Stimulated activated CD4-positive, alpha-beta T cell treated with anti-CD3 and anti-CD28 coated beads, Interleukin-4, amount 100 ng/mL, for 24 hours (primary cell): ENCODE data around the gene CCDC74A.
"Not testable (repeated sequence)": the region's sequence is repeated elsewhere in the genome, so short reads cannot be mapped to it uniquely, and the experiment has no call there.

Experiments used
- DNase-seq: peaks from one replicate; pipeline ENCODE4 v3.0.0-alpha.2; 2020

Gene CCDC74A

GRCh38 chr2:131529864-131530445 is 2.3 kb downstream of the CCDC74A start:
- not testable (repeated sequence) for DNase-seq

GRCh38 chr2:131530626-131531344 is 3.1 kb downstream of the CCDC74A start:
- DNase-seq: not testable (repeated sequence)

GRCh38 chr2:131531547-131532185 is 4.0 kb downstream of the CCDC74A start:
- DNase-seq: not testable (repeated sequence)

- DNase-seq: not testable (repeated sequence)
Measured at GRCh38 chr2:131532723-131533608, 5.3 kb downstream of the CCDC74A start.

GRCh38 chr2:131533609-131534316 is 6.1 kb downstream of the CCDC74A start:
- not testable (repeated sequence) for DNase-seq

DNA sequence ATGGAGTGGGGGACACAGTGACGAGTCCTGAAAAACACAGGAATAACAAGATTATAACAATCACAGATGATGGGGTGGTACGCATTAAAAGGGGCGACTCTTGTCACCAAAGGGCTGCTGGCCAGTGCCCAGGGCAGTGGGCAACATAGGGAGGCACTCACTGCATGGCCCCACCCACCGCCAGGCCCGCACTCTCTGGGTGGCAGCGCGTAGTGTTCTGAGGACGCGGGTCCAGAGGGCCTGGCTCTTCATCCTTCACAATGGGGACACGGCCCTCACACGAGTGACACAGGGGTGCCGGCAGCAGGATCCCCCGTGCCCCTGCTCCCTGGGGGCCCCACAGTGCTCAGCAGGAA is 6.6 kb downstream of the CCDC74A start:
- not testable (repeated sequence) for DNase-seq

DNA sequence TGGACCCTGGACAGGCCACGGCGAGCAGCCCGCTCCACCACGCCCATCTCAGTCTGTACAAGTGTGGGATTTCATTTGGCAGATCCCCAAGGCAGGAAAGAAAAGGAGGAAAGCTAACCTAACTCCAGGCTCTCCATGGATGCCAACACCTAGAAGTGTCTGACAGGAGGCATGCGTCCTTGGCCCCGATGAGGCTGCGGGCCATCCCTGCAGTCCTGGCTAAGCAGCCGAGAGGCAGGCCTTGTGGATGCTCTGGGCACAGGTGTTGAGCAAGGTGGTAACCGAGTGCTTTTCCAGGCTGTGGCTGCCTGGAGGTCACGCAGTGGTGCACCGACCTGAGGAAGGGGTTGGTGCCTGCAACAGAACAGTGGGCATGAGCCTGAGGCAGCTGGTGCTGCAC is 7.3 kb downstream of the CCDC74A start:
- not testable (repeated sequence) for DNase-seq

GRCh38 chr2:131535526-131535925 is 7.8 kb downstream of the CCDC74A start:
- no peak for DNase-seq

DNA sequence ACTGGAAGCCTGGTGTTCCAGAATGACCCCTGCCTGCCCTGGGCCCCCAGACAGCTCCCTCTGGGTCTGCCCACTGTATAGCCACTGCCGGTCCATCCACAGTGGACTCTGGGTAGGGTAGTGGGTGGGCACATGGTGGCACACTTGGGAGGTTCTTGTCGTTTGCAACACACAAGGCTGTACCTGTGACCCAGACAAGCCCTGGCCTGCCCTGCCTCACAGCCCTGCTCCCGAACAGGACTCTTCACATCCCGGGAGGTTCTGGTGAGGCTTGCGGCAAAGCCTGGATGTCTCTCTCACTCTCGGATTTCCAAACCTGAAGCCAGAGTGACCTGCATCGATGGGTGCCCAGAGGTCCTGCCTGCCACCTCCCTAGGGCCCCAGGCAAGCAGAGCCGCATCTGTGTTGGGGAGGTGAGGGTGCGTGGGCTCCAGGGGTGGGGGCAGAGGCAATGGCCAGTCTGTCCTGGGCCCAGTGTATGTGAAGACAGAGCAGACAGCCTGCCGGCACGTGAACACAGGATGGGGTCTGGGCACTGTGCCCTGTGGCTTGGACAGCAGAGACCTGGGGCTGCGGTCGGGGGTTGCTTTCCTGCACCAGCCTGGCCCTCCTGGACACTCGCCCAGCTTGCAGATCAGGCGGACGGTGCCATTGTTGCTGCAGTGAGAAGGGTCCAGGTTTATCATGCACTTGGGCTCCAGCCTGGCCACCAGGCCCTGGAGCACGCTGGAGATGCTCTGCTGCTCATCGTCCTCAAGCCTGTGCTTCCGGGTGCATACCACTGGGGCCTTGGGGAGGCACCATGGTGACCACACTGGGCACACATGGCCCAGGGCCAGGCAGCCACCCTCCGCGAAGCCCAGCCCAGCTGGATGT is 8.5 kb downstream of the CCDC74A start:
- not testable (repeated sequence) for DNase-seq

DNA sequence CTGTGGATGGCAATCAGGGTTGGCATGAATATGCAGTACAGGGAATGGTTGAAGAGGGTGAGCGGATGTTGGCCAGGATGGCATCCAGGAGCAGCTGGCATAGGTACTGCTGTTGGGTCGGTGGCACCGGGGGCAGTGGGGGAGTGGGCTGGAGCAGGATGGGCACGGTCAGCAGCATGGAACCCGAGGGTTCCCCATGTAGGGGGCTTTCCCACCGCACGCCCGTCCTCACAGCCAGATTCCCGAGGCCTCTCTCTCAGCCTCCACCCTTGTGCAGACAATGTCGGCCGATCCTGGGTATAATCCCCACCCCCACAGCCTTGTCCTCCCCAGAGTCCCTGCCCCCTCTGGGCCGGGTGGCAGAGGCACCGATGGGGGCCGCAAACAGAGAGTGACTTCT is 9.2 kb downstream of the CCDC74A start:
- not testable (repeated sequence) for DNase-seq

DNA sequence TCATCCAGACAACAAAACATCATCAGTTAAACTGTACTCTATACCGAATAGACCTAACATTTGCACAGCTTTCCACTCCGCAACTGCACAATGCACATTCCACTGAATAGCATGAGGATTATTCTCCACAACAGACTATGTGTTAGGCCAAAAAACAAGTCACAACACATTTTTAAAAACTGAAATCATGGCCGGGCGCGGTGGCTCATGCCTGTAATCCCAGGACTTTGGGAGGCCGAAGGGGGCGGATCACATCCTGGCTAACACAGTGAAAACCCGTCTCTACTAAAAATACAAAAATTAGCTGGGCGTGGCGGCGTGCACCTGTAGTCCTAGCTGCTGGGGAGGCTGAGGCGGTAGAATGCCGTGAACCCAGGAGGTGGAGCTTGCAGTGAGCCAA is 11.2 kb downstream of the CCDC74A start:
- not testable (repeated sequence) for DNase-seq

- DNase-seq: no peak
Measured at GRCh38 chr2:131542438-131543384, 15.0 kb downstream of the CCDC74A start.

GRCh38 chr2:131543385-131543891 is 15.8 kb downstream of the CCDC74A start:
- no peak for DNase-seq

GRCh38 chr2:131544006-131544812 is 16.5 kb downstream of the CCDC74A start:
- DNase-seq: not testable (repeated sequence)

GRCh38 chr2:131544813-131545165 is 17.1 kb downstream of the CCDC74A start:
- DNase-seq: not testable (repeated sequence)

- no peak for DNase-seq
Measured at GRCh38 chr2:131552871-131553270, 25.2 kb downstream of the CCDC74A start.

GRCh38 chr2:131556998-131557397 is 29.3 kb downstream of the CCDC74A start:
- no peak for DNase-seq

DNA sequence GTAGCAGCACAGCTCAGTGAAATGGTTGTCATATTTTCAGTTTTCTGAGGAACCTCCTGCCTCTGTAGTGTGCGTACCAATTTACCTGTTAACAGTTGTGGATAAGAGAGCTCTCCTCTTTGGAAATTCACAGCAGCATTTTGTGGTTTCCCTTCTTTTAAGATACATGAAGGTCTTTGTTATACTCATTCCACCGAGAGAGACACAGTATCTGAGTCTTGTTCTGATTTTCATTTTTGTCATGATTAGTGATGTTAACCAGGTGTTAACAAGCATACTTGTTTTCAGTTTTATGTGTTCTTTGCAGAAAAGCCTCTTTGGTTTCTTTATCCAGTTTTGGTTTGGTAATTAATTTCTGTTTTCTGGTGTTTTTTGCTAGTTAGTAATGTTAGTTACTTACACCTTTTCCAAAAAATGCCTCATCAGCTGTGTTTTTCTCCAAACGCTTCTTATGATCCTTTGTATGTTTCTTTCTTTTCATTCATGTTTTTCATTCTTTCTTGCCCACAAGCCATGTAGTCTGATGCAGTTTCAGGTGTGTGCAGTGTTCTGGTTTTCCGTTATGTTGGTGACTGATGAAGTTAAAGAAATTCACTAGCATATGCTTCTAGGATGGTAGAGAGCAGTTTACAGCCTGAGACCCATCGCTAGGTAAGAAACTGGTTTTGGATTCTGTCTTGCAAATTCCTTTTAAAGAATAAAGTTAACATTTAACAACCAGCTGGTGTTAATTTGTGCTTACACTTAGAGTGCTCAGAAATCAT is 30.1 kb downstream of the CCDC74A start:
- DNase-seq: no peak
